ENCODE data around the gene CDH2. TPM values are rescaled to one million over a fixed set of nuclear protein-coding genes. Genes with fewer than 3 reads are reported as not detected.
"Not testable (repeated sequence)": the region's sequence is repeated elsewhere in the genome, so short reads cannot be mapped to it uniquely, and the experiment has no call there.

CDH2 gene
- total and polyA plus RNA-seq, 3 experiments from 2014 or later: 0.23 TPM; not detected in 2

DNA sequence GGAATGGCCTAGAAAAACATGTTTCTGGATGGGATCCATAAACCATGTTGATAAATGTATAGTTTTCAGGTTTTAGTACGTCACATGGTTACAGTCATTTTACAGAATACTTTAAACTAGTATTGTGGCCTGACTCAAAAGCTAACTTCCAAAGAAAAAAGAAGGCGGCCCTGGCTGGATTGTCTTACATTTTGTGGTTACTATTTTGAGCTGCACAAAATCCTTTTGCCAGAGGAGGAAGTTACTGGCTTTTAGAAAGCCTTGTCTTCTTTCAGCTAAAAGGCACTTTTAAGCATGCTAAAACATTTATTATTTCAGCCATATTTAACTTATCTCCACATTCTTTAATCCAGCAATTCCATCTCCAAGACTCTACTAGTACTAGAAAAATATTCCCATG, 227.9 kb downstream of the CDH2 start:
- H3K4me3 Mint-ChIP-seq: no peak overlapping the region
- peaks cover 0 to 26% (median 8%) of the 10 kb centered on the region in 5 donors for H3K9me3 Mint-ChIP-seq
- no peak for DNase-seq
- no peak overlapping the region for H3K27ac ChIP-seq (ENCODE audit: low read depth, low read length)
- peaks cover 0 to 3% (median 2%) of the 10 kb centered on the region in 3 donors for H3K36me3 Mint-ChIP-seq
- POLR2A ChIA-PET: no interaction called here
- H3K4me1 ChIP-seq (ENCODE audit: insufficient read depth, low read length): no peaks in the 10 kb centered on the region
- no peak overlapping the region for H3K4me3 ChIP-seq (ENCODE audit: low read length)
- H3K4me1 Mint-ChIP-seq: no peaks in the 10 kb centered on the region
- H3K9me3 ChIP-seq (ENCODE audit: low read length): no peaks in the 10 kb centered on the region
- no peaks in the 10 kb centered on the region for H3K27me3 ChIP-seq (ENCODE audit: insufficient read depth, low read length, poor library complexity, severe bottlenecking)
- CTCF ChIA-PET: no interaction called here
- H3K27ac Mint-ChIP-seq: no peak overlapping the region
- H3K36me3 ChIP-seq (ENCODE audit: insufficient read depth, low read length): no peaks in the 10 kb centered on the region
- no peaks in the 10 kb centered on the region for H3K27me3 Mint-ChIP-seq

DNA sequence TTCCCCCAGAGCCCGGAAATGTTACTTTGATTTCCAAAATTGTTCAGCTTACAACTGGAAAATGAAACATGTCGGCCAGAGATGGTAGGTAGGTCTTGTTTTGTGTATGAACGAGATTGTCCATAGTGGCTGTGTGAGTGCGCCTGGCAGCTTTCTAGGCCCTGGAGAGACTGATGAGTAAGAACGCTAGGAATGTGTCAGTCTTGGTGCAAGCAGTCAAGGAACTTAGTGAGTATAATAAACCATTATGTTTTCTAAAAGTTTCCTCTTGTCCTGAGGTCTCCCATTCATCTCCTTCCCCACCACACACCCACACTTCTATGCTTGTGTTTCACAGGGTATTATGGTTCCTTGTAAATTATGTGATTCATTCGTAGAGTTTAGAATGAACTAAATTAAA, 234.2 kb downstream of the CDH2 start:
- no peaks in the 10 kb centered on the region for H3K4me1 Mint-ChIP-seq
- no peaks in the 10 kb centered on the region for H3K9me3 ChIP-seq (ENCODE audit: low read length)
- peaks cover 0 to 3% (median 0%) of the 10 kb centered on the region in 3 donors for H3K36me3 Mint-ChIP-seq
- ChIA-PET CTCF (no interaction called here), POLR2A (no interaction called here)
- H3K4me3 ChIP-seq (ENCODE audit: low read length): no peak overlapping the region
- DNase-seq: peak in 1 of 5 donors; percentile 0
- no peak overlapping the region for H3K27ac ChIP-seq (ENCODE audit: low read depth, low read length)
- peaks cover 0 to 41% (median 6%) of the 10 kb centered on the region in 5 donors for H3K9me3 Mint-ChIP-seq
- H3K27me3 Mint-ChIP-seq: peaks cover 0 to 1% of the 10 kb centered on the region in 2 donors
- H3K4me3 Mint-ChIP-seq: no peak overlapping the region
- no peak overlapping the region for H3K27ac Mint-ChIP-seq
- H3K27me3 ChIP-seq (ENCODE audit: insufficient read depth, low read length, poor library complexity, severe bottlenecking): no peaks in the 10 kb centered on the region
- H3K36me3 ChIP-seq (ENCODE audit: insufficient read depth, low read length): no peaks in the 10 kb centered on the region
- no peaks in the 10 kb centered on the region for H3K4me1 ChIP-seq (ENCODE audit: insufficient read depth, low read length)

DNA sequence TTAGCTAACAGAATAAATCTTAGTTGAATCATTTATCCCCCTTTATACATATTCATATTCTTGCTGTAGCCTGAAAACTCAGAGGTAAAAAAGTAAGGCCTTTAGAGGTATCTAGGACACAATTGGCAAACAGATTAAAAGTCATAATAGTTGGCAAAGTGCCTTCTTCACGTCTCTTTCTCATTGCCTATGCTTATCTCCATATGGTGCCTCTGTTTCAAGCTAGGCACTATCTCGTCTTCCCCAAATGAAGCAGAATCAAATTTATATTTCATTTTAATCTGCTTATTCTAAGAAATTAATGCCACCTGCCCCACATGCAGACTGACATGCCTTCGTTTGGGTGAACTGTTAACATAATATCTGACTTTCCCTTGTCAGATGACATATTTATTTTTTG, 245.4 kb downstream of the CDH2 start:
- no peaks in the 10 kb centered on the region for H3K27me3 ChIP-seq (ENCODE audit: insufficient read depth, low read length, poor library complexity, severe bottlenecking)
- POLR2A ChIA-PET: no interaction called here
- Mint-ChIP-seq H3K36me3 (no peaks in the 10 kb centered on the region), H3K4me3 (no peak overlapping the region), H3K4me1 (no peaks in the 10 kb centered on the region), H3K27me3 (no peaks in the 10 kb centered on the region), H3K27ac (no peak overlapping the region), H3K9me3 (peaks cover 2 to 39% (median 14%) of the 10 kb centered on the region in 5 donors)
- no peaks in the 10 kb centered on the region for H3K36me3 ChIP-seq (ENCODE audit: insufficient read depth, low read length)
- H3K27ac ChIP-seq (ENCODE audit: low read depth, low read length): no peak overlapping the region
- no peaks in the 10 kb centered on the region for H3K9me3 ChIP-seq (ENCODE audit: low read length)
- no peaks in the 10 kb centered on the region for H3K4me1 ChIP-seq (ENCODE audit: insufficient read depth, low read length)
- no peak for DNase-seq
- CTCF ChIA-PET: no interaction called here
- no peak overlapping the region for H3K4me3 ChIP-seq (ENCODE audit: low read length)

DNA sequence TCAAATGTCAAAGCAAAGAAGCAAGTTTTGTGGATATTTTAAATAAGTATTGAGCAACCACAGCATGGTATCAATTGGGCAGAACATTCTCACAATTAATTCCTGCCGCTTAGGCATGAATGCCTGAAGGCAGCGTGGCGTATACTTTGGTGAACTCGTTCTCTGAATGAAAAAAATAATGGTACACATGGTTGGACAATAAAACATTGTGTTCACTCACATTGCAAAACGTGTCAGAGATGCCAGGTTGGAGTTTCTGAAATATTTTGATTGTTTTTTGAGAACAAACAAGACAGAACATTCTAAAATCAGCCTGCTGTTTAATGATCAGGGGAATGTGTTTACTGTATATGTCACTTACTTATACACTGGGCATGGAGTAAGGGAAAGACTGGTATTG, 254.2 kb downstream of the CDH2 start:
- no peaks in the 10 kb centered on the region for H3K36me3 ChIP-seq (ENCODE audit: insufficient read depth, low read length)
- H3K4me1 ChIP-seq (ENCODE audit: insufficient read depth, low read length): no peaks in the 10 kb centered on the region
- DNase-seq: no peak
- H3K4me3 ChIP-seq (ENCODE audit: low read length): no peak overlapping the region
- Mint-ChIP-seq H3K4me3 (no peak overlapping the region), H3K27ac (no peak overlapping the region), H3K4me1 (no peaks in the 10 kb centered on the region), H3K36me3 (no peaks in the 10 kb centered on the region), H3K9me3 (peaks cover 2 to 13% (median 6%) of the 10 kb centered on the region in 5 donors), H3K27me3 (no peaks in the 10 kb centered on the region)
- no peaks in the 10 kb centered on the region for H3K9me3 ChIP-seq (ENCODE audit: low read length)
- H3K27me3 ChIP-seq (ENCODE audit: insufficient read depth, low read length, poor library complexity, severe bottlenecking): no peaks in the 10 kb centered on the region
- no peak overlapping the region for H3K27ac ChIP-seq (ENCODE audit: low read depth, low read length)
- POLR2A ChIA-PET: no interaction called here
- CTCF ChIA-PET: no interaction called here

DNA sequence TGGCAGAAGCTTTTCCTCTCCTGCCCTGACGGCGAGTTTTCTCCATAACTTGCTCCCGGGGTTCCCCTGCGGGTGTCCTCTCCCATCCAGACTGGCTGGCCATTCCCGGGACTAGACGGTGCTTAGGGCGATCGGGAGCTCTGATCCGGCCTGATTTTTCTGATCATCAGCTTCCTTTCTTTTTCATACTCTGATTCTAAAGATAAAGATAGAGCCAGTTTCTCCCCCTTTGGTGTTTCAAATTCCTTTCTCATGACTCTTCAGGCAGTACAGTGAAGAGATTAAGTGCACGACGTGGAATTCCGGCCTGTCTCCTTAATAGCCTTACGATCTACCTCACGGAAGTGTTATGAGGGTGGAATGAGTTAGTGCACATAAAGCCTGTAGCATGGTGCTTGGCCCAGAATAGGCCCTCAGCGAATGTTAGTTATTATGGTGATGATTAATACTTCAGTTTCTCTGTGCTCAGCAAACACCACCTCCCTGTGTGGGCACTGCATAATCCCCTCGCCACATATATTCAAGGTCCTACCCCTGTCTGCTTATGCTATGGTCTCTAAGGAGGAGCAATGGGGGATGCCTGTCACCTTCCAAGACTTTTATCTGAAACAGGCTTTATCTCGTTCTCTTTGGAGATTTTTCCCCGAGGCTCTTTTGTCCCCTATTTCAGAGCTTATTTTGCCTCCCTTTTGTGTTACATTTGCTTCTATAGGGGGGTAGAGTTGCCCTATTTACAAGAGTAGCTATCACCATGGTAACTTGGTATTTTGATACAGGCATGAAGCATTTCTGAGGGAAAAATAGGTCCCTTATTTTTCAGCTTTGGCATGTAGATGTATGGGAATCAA, 254.8 kb downstream of the CDH2 start:
- H3K4me3 ChIP-seq (ENCODE audit: low read length): no peak overlapping the region

DNA sequence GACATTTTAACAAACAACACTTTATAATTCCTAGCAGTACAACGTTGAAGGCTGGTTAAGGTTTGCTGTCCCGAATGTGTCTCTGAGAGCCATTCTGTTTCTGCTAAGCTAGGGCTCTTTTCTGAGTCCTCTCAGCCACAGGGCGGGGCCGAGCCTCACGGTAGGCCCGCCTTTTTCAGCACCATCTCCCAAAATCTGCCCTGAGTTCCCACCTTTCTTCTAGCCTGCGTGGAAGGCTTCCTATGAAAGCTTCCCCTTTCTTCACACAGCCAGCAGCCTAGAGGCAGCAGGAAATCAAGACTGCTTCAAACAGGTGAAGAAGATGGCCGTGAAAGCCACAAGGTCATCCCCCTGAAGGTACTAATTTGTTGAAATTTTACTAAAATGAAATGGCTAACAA, 255.5 kb downstream of the CDH2 start:
- H3K4me3 ChIP-seq (ENCODE audit: low read length): no peak overlapping the region
- Mint-ChIP-seq H3K4me1 (no peaks in the 10 kb centered on the region), H3K9me3 (peaks cover 2 to 11% (median 6%) of the 10 kb centered on the region in 5 donors), H3K36me3 (no peaks in the 10 kb centered on the region), H3K27me3 (no peaks in the 10 kb centered on the region), H3K4me3 (peak overlapping the region in 1 of 7 donors; percentile 48), H3K27ac (no peak overlapping the region)
- H3K27ac ChIP-seq (ENCODE audit: low read depth, low read length): no peak overlapping the region
- CTCF ChIA-PET: no interaction called here
- no peaks in the 10 kb centered on the region for H3K9me3 ChIP-seq (ENCODE audit: low read length)
- no peaks in the 10 kb centered on the region for H3K27me3 ChIP-seq (ENCODE audit: insufficient read depth, low read length, poor library complexity, severe bottlenecking)
- no peak for DNase-seq
- H3K4me1 ChIP-seq (ENCODE audit: insufficient read depth, low read length): no peaks in the 10 kb centered on the region
- POLR2A ChIA-PET: no interaction called here
- H3K36me3 ChIP-seq (ENCODE audit: insufficient read depth, low read length): no peaks in the 10 kb centered on the region

More for the DNA sequence above, 254.8 kb downstream of the CDH2 start:
- CTCF ChIA-PET: no interaction called here
- H3K36me3 ChIP-seq (ENCODE audit: insufficient read depth, low read length): no peaks in the 10 kb centered on the region
- Mint-ChIP-seq H3K36me3 (no peaks in the 10 kb centered on the region), H3K27me3 (no peaks in the 10 kb centered on the region), H3K4me1 (no peaks in the 10 kb centered on the region), H3K4me3 (no peak overlapping the region), H3K9me3 (peaks cover 2 to 11% (median 5%) of the 10 kb centered on the region in 5 donors), H3K27ac (no peak overlapping the region)
- no peaks in the 10 kb centered on the region for H3K9me3 ChIP-seq (ENCODE audit: low read length)
- no peaks in the 10 kb centered on the region for H3K4me1 ChIP-seq (ENCODE audit: insufficient read depth, low read length)
- DNase-seq: no peak
- no peak overlapping the region for H3K27ac ChIP-seq (ENCODE audit: low read depth, low read length)
- H3K27me3 ChIP-seq (ENCODE audit: insufficient read depth, low read length, poor library complexity, severe bottlenecking): no peaks in the 10 kb centered on the region
- POLR2A ChIA-PET: no interaction called here

DNA sequence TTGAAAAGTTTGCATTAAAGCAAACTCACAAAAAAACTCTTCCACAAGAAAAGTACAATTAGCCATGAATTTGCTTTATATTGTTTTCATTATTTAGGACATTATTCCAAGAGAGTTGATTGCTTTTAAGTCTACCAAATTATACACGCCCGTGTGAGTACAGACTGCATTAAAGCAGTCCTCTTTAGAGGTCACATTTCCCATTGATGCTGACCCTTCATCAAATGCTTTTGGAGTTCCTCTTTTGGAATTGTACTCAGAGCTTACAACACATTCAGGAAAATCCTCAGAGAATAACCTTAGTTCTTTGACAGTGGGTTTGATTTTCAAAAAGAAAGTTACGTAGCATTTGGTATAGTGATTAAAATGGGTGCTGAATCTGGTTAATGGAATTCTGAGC, 256.1 kb downstream of the CDH2 start:
- H3K9me3 Mint-ChIP-seq: peaks cover 2 to 8% (median 3%) of the 10 kb centered on the region in 5 donors
- H3K27me3 ChIP-seq (ENCODE audit: insufficient read depth, low read length, poor library complexity, severe bottlenecking): no peaks in the 10 kb centered on the region
- H3K36me3 ChIP-seq (ENCODE audit: insufficient read depth, low read length): no peaks in the 10 kb centered on the region
- H3K4me1 ChIP-seq (ENCODE audit: insufficient read depth, low read length): no peaks in the 10 kb centered on the region
- no peak overlapping the region for H3K4me3 ChIP-seq (ENCODE audit: low read length)
- no peaks in the 10 kb centered on the region for H3K4me1 Mint-ChIP-seq
- no peaks in the 10 kb centered on the region for H3K36me3 Mint-ChIP-seq
- no peaks in the 10 kb centered on the region for H3K27me3 Mint-ChIP-seq
- no peak for DNase-seq
- no peaks in the 10 kb centered on the region for H3K9me3 ChIP-seq (ENCODE audit: low read length)
- H3K27ac ChIP-seq (ENCODE audit: low read depth, low read length): no peak overlapping the region
- POLR2A ChIA-PET: no interaction called here
- no peak overlapping the region for H3K4me3 Mint-ChIP-seq
- H3K27ac Mint-ChIP-seq: no peak overlapping the region
- CTCF ChIA-PET: no interaction called here

DNA sequence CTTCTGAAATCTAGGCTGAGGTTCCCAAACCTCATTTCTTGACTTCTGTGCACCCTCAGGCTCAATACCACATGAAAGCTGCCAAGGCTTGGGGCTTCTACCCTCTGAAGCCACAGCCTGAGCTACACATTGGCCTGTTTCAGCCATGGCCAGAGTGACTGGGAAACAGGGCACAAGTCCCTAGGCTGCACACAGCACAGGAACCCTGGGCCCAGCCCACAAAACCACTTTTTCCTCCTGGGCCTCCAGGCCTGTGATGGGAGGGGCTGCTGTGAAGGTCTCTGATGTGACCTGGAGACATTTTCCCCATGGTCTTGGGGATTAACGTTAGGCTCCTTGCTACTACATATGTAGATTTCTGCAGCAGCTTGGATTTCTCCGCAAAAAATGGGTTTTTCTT, 270.7 kb downstream of the CDH2 start:
- H3K4me1 ChIP-seq (ENCODE audit: insufficient read depth, low read length); POLR2A ChIA-PET; DNase-seq; H3K9me3 ChIP-seq (ENCODE audit: low read length); H3K27ac ChIP-seq (ENCODE audit: low read depth, low read length); H3K27ac Mint-ChIP-seq; H3K4me1 Mint-ChIP-seq; CTCF ChIA-PET; H3K36me3 Mint-ChIP-seq; H3K27me3 ChIP-seq (ENCODE audit: insufficient read depth, low read length, poor library complexity, severe bottlenecking); H3K27me3 Mint-ChIP-seq; H3K36me3 ChIP-seq (ENCODE audit: insufficient read depth, low read length); H3K4me3 Mint-ChIP-seq; H3K4me3 ChIP-seq (ENCODE audit: low read length): not testable (repeated sequence)
- peaks cover 6 to 21% (median 10%) of the 10 kb centered on the region in 5 donors for H3K9me3 Mint-ChIP-seq

Measured in CD8-positive, alpha-beta memory T cell (primary cell).